K562 (cell line): ENCODE measurements around the gene ARMH3. TPM values are rescaled to one million over a fixed set of nuclear protein-coding genes. Genes with fewer than 3 reads are reported as not detected.

Source experiments
- ATAC-seq: fragments of 200-7000 bp; cut with Tn5 transposase; 3 replicates; pipeline ENCODE4 v1.9.1; 2020; ENCODE audit warnings: moderate library complexity
- BruUV-seq: library from RNA; stranded (reverse); fragments of 400-500 nt; replicated peaks from 2 replicates; lab custom pipeline; 2021; lab: Mats Ljungman, UMichigan
- CTCF ChIA-PET: fragments of 300-600 bp; formaldehyde crosslinking; extraction: SDS; loops from one replicate; lab custom pipeline; 2021; ENCODE audit warnings: low intra/inter-chr PET ratio; lab: Yijun Ruan, JAX
- POLR2A ChIA-PET: fragments of 300-600, 350-650 bp; sonication (Branson Sonifier 250); formaldehyde crosslinking; extraction: SDS; loops from one replicate; lab custom pipeline; 2021; ENCODE audit warnings: antibody characterized with exemption, inconsistent platforms; lab: Yijun Ruan, JAX
- DNase-seq, 4 experiments: peaks; one replicate each; pipeline versions ENCODE4 v3.0.0 to v3.0.0-alpha.2; 2011 to 2018; ENCODE audit warnings: low spot score in 3 of 4, mixed read lengths in 3 of 4; ENCODE audit errors: extremely low read depth in 1 of 4
- FAIRE-seq: peaks from 2 replicates; lab custom pipeline; 2011; peaks lifted over from hg19 to GRCh38; lab: Jason Lieb, UNC
- H2AFZ ChIP-seq: 2 replicates; pipeline ENCODE4 v1.6.0; 2011; ENCODE audit warnings: low read depth, low read length, control low read depth, inconsistent platforms
- H3K27ac ChIP-seq: fragments of 200-600 bp; 3 replicates; pipeline ENCODE4 v1.8.0; 2011; ENCODE audit warnings: low read depth, mild to moderate bottlenecking, control low read depth, inconsistent platforms, low read length, moderate library complexity, mixed read lengths; ENCODE audit errors: extremely low read depth
- H3K27me3 ChIP-seq, 2 experiments: fragments of 300-600 bp in 1 of 2; 2 replicates in 1 of 2; 3 replicates in 1 of 2; pipeline versions ENCODE4 v1.6.0 to v1.8.0; 2011; ENCODE audit warnings: inconsistent platforms in 2 of 2, low read length in 2 of 2, mild to moderate bottlenecking in 1 of 2, mixed read lengths in 1 of 2, moderate library complexity in 1 of 2; ENCODE audit not compliant: control insufficient read depth in 2 of 2, insufficient read depth in 2 of 2
- H3K36me3 ChIP-seq: fragments of 300-600 bp; 3 replicates; pipeline ENCODE4 v1.8.0; 2011; ENCODE audit warnings: mild to moderate bottlenecking, low read length, inconsistent platforms; ENCODE audit not compliant: control insufficient read depth, insufficient read depth
- H3K4me1 ChIP-seq, 2 experiments: fragments of 200-600 bp in 1 of 2; replicated peaks in 1 of 2; 2 replicates in 1 of 2; 3 replicates in 1 of 2; pipeline versions ENCODE4 v1.5.1 to v1.8.0; 2011; ENCODE audit warnings: inconsistent platforms in 2 of 2, low read length in 2 of 2, mild to moderate bottlenecking in 1 of 2, mixed read lengths in 1 of 2, moderate library complexity in 1 of 2; ENCODE audit not compliant: control insufficient read depth in 2 of 2, insufficient read depth in 2 of 2
- H3K4me2 ChIP-seq: 2 replicates; pipeline ENCODE4 v1.6.1; 2011; ENCODE audit warnings: low read length, control low read depth, inconsistent platforms, mixed read lengths; ENCODE audit not compliant: insufficient read depth
- H3K4me3 ChIP-seq: fragments of 200-600 bp; sonication (generic), shearing (Covaris generic); 2 replicates; pipeline ENCODE4 v1.5.1; 2016; ENCODE audit warnings: control low read depth, inconsistent platforms
- H3K79me2 ChIP-seq: fragments of 200-600 bp; 3 replicates; pipeline ENCODE4 v1.8.0; 2011; ENCODE audit warnings: low read length, inconsistent platforms; ENCODE audit not compliant: control insufficient read depth, insufficient read depth
- H3K9ac ChIP-seq, 2 experiments: 2 replicates each; pipeline versions ENCODE4 v1.6.0 to v1.6.1; 2011; ENCODE audit warnings: low read depth in 2 of 2, low read length in 2 of 2, control low read depth in 1 of 2, inconsistent platforms in 1 of 2, mild to moderate bottlenecking in 1 of 2, mixed read lengths in 1 of 2; ENCODE audit not compliant: insufficient read depth in 1 of 2
- H3K9me1 ChIP-seq: one replicate; pipeline ENCODE4 v1.6.0; 2011; ENCODE audit warnings: inconsistent platforms, mild to moderate bottlenecking, low read length, moderate library complexity; ENCODE audit not compliant: control insufficient read depth, insufficient read depth
- H3K9me3 ChIP-seq: replicated peaks from 2 replicates; pipeline ENCODE4 v1.5.1; 2011; ENCODE audit warnings: low read depth, low read length, inconsistent platforms; ENCODE audit not compliant: control insufficient read depth, insufficient read depth
- H4K20me1 ChIP-seq: replicated peaks from 2 replicates; pipeline ENCODE4 v1.6.1; 2011; ENCODE audit warnings: low read length, inconsistent platforms, mixed read lengths; ENCODE audit not compliant: control insufficient read depth, insufficient read depth
- CAMTA2 ChIP-seq: fragments of 250-450 bp; sonication (Bioruptor Pico); conservative IDR thresholded peaks from 2 replicates; pipeline ENCODE4 v1.5.1; 2022
- CCNT2 ChIP-seq: IDR thresholded peaks from 2 replicates; pipeline ENCODE4 v1.6.1; 2011; ENCODE audit warnings: borderline replicate concordance, low read depth, mild to moderate bottlenecking, moderate library complexity, mixed read lengths, low read length; ENCODE audit not compliant: insufficient read length; ENCODE audit errors: extremely low read depth
- DACH1 ChIP-seq: fragments of 450-650 bp; IDR thresholded peaks from 2 replicates; pipeline ENCODE4 v1.6.1; 2018; ENCODE audit not compliant: partially characterized antibody
- NFRKB ChIP-seq: fragments of 450-650 bp; IDR thresholded peaks from 2 replicates; pipeline ENCODE4 v1.6.1; 2016; ENCODE audit warnings: low read depth
- PML ChIP-seq: IDR thresholded peaks from 2 replicates; pipeline ENCODE4 v1.6.1; 2012; ENCODE audit warnings: low read length, inconsistent platforms
- RAD51 ChIP-seq: fragments of 450-650 bp; IDR thresholded peaks from 2 replicates; pipeline ENCODE4 v1.7.1; 2016; ENCODE audit warnings: low read depth, mild to moderate bottlenecking, borderline replicate concordance
- RFX5 ChIP-seq: IDR thresholded peaks from 2 replicates; pipeline ENCODE4 v1.6.1; 2011; ENCODE audit warnings: low read depth, mild to moderate bottlenecking, improper control_type of control experiment, low read length
- ZC3H8 ChIP-seq: fragments of 450-650 bp; IDR thresholded peaks from 2 replicates; pipeline ENCODE4 v1.6.1; 2017
- ZKSCAN1 ChIP-seq: fragments of 150-350 bp; IDR thresholded peaks from 2 replicates; pipeline ENCODE4 v1.6.1; 2016; ENCODE audit warnings: low read depth, low read length
- ZNF133 ChIP-seq: fragments of 250-450 bp; sonication (Bioruptor Pico); IDR thresholded peaks from 2 replicates; pipeline ENCODE4 v1.4.0; 2020; ENCODE audit warnings: mild to moderate bottlenecking
- ZSCAN32 ChIP-seq: fragments of 450-650 bp; formaldehyde crosslinking; IDR thresholded peaks from 2 replicates; pipeline ENCODE4 v1.4.0; 2020; ENCODE audit warnings: mild to moderate bottlenecking, moderate library complexity
- WGBS: fragments of 100-300 bp; shearing (Covaris generic); methylation state at CpG from one replicate; pipeline ENCODE4 v1.1.6; 2016; ENCODE audit warnings: low coverage, mixed read lengths; ENCODE audit not compliant: insufficient coverage; ENCODE audit errors: missing lambda C conversion rate; 5-methylcytosine and 5-hydroxymethylcytosine counted together
- in situ Hi-C: fragments of 300-500 bp; cut with MboI; formaldehyde crosslinking; loops from 4 replicates; pipeline ENCODE4 v1.15.0; 2018; ENCODE audit warnings: inconsistent platforms, mixed read lengths
- intact Hi-C: fragments of 100-400 bp; cut with micrococcal nuclease; formaldehyde crosslinking; loops from 2 replicates; pipeline ENCODE4 v1.14.2; 2022
- polyA plus RNA-seq, 8 experiments: library from polyadenylated mRNA; depleted of rRNA in 4 of 8; stranded (reverse) in 5 of 8; unstranded in 3 of 8; fragments of >200 nt; fragmentation: Nextera tagmentation in 2 of 8; fragmentation: Illumina TruSeq in 1 of 8; extraction: Ambion mirVana in 2 of 8; extraction: Trizol in 1 of 8; gene quantifications; 2 replicates each; pipeline versions ENCODE4 v1.2.1 to v1.2.3, GENCODE V29; 2011 to 2014; ENCODE audit warnings: inconsistent platforms in 1 of 8, missing spikeins in 1 of 8
- total RNA-seq, 7 experiments: library from RNA; depleted of rRNA in 6 of 7; stranded (reverse); fragments of >200 nt in 6 of 7; fragmentation: Illumina TruSeq in 2 of 7; extraction: Trizol in 2 of 7; gene quantifications; 2 replicates each; pipeline versions ENCODE4 v1.2.1 to v1.2.3, GENCODE V29; 2011 to 2021; ENCODE audit warnings: low replicate concordance in 1 of 7
- TF ChIP-seq, protein P1 (sequence below): sonication (generic); formaldehyde crosslinking; IDR thresholded peaks from 2 replicates; pipeline ENCODE4 v1.9.0; 2022; ENCODE audit warnings: mild to moderate bottlenecking, missing genetic modification reagents
- TF ChIP-seq, protein P2 (sequence below): fragments of 250-450 bp; sonication (Bioruptor Pico); IDR thresholded peaks from 2 replicates; pipeline ENCODE4 v1.9.0; 2021; ENCODE audit warnings: mild to moderate bottlenecking, inconsistent platforms

The ARMH3 gene
- total and polyA plus RNA-seq, 9 of the 15 experiments (the other 6 are each of a cell fraction or from before 2014, with no cell fraction given): 0.29 to 0.73 TPM; not detected in 7

- Histone ChIP-seq H2AFZ (no peak overlapping the region), H3K79me2 (no peaks in the 10 kb centered on the region), H3K36me3 (peaks cover 20% of the 10 kb centered on the region; the same call in 2 of the 3 replicates), H3K9me1 (no peaks in the 10 kb centered on the region), H3K27me3 (no peaks in the 10 kb centered on the region), H3K4me2 (no peak overlapping the region), H3K27ac (no peak overlapping the region), H4K20me1 (no peaks in the 10 kb centered on the region), H3K4me3 (no peak overlapping the region), H3K9ac (no peak overlapping the region), H3K9me3 (no peaks in the 10 kb centered on the region), H3K4me1 (no peaks in the 10 kb centered on the region; a peak in 2 of 5 replicates)
- DNase-seq (no peak), ATAC-seq (no peak), FAIRE-seq (no peak)
- ChIA-PET POLR2A (interaction anchor here (1.1 to 4.6 kb wide), 3 partner anchors 9 to 13 kb away, joined by 3 to 27 read pairs (median 4); no protein-coding TSS in a partner anchor), CTCF (no interaction called here)
- intact Hi-C loops (no loop called here), in situ Hi-C loops (no loop called here)
- no peak for TF ChIP-seq RAD51
- no peak for TF ChIP-seq ZKSCAN1
- TF ChIP-seq, protein P1, sequence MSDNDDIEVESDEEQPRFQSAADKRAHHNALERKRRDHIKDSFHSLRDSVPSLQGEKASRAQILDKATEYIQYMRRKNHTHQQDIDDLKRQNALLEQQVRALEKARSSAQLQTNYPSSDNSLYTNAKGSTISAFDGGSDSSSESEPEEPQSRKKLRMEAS (CRISPR knock-in tag): no peak
- TF ChIP-seq, protein P2, sequence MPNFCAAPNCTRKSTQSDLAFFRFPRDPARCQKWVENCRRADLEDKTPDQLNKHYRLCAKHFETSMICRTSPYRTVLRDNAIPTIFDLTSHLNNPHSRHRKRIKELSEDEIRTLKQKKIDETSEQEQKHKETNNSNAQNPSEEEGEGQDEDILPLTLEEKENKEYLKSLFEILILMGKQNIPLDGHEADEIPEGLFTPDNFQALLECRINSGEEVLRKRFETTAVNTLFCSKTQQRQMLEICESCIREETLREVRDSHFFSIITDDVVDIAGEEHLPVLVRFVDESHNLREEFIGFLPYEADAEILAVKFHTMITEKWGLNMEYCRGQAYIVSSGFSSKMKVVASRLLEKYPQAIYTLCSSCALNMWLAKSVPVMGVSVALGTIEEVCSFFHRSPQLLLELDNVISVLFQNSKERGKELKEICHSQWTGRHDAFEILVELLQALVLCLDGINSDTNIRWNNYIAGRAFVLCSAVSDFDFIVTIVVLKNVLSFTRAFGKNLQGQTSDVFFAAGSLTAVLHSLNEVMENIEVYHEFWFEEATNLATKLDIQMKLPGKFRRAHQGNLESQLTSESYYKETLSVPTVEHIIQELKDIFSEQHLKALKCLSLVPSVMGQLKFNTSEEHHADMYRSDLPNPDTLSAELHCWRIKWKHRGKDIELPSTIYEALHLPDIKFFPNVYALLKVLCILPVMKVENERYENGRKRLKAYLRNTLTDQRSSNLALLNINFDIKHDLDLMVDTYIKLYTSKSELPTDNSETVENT: no peak
- TF ChIP-seq RFX5: no peak
- no peak for TF ChIP-seq CCNT2
- no peak for TF ChIP-seq ZNF133
- TF ChIP-seq NFRKB: no peak
- TF ChIP-seq ZSCAN32 (CRISPR knock-in tag): no peak
- TF ChIP-seq CAMTA2 (CRISPR knock-in tag): no peak
- no peak for TF ChIP-seq PML
- no peak for TF ChIP-seq DACH1
- no peak for TF ChIP-seq ZC3H8
- BruUV-seq: no TSS peak
- WGBS: 25% methylated on average over 1 of the region's 1 CpG
These were observed 46.4 kb upstream of the ARMH3 start for GRCh38 chr10:102102421-102102820.
